Glomerular visceral epithelial cell (primary cell): ENCODE measurements around the gene DBH.
"Not testable (repeated sequence)": the region's sequence is repeated elsewhere in the genome, so short reads cannot be mapped to it uniquely, and the experiment has no call there.

Source experiments
- DNase-seq: peaks from one replicate; pipeline ENCODE4 v3.0.0-alpha.2; 2016; ENCODE audit errors: extremely low spot score

Gene DBH

GRCh38 chr9:133666387-133666786 is 30.2 kb downstream of the DBH start:
- no peak for DNase-seq

GRCh38 chr9:133666845-133667244 is 30.7 kb downstream of the DBH start:
- DNase-seq = no peak

- no peak for DNase-seq
These were observed 31.7 kb downstream of the DBH start for GRCh38 chr9:133667759-133668450.

GRCh38 chr9:133669182-133669801 is 33.1 kb downstream of the DBH start:
- no peak for DNase-seq

GRCh38 chr9:133670466-133670865 is 34.3 kb downstream of the DBH start:
- DNase-seq = no peak

GRCh38 chr9:133671371-133671770 is 35.2 kb downstream of the DBH start:
- no peak for DNase-seq

GRCh38 chr9:133672503-133673257 is 36.5 kb downstream of the DBH start:
- DNase-seq = no peak

GRCh38 chr9:133673258-133673655 is 37.1 kb downstream of the DBH start:
- no peak for DNase-seq

GRCh38 chr9:133674091-133674490 is 37.9 kb downstream of the DBH start:
- no peak for DNase-seq

- DNase-seq = not testable (repeated sequence)
These were observed 39.6 kb downstream of the DBH start for GRCh38 chr9:133675796-133676195.

GRCh38 chr9:133676450-133676849 is 40.3 kb downstream of the DBH start:
- DNase-seq = no peak

GRCh38 chr9:133677126-133678010 is 41.2 kb downstream of the DBH start:
- no peak for DNase-seq

GRCh38 chr9:133679056-133679455 is 42.9 kb downstream of the DBH start:
- no peak for DNase-seq

- DNase-seq = no peak
These were observed 43.4 kb downstream of the DBH start for GRCh38 chr9:133679466-133680061.

- DNase-seq = no peak
These were observed 44.2 kb downstream of the DBH start for GRCh38 chr9:133680250-133680975.

- DNase-seq = no peak
These were observed 45.0 kb downstream of the DBH start for GRCh38 chr9:133680976-133681657.

- DNase-seq = no peak
These were observed 45.6 kb downstream of the DBH start for GRCh38 chr9:133681658-133682306.

- no peak for DNase-seq
These were observed 46.8 kb downstream of the DBH start for GRCh38 chr9:133682818-133683585.

- DNase-seq = no peak
These were observed 47.5 kb downstream of the DBH start for GRCh38 chr9:133683586-133684120.
